ENCODE results near the gene GEMIN4.
"Not testable (repeated sequence)": the region's sequence is repeated elsewhere in the genome, so short reads cannot be mapped to it uniquely, and the experiment has no call there.

Gene GEMIN4

DNA sequence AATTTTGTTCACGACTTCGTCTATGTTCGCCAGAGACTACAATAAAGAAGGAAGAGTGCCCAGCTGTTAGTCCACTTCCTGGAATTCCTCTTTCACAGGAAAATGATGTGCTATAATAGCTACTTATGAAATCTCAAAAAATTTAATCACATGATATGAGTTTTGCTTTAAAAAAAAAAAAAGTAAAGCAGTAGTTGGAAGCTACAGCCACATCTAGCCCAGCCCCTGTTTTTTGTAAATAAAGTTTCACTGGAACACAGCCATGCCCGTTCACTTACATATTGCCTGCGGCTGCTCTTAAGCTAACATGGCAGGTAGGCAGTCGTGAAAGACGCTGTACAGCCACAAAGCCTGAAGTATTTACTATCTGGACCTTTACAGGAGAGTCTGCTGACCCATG is 52.7 kb downstream of the GEMIN4 start:
- DNase-seq: no peak

DNA sequence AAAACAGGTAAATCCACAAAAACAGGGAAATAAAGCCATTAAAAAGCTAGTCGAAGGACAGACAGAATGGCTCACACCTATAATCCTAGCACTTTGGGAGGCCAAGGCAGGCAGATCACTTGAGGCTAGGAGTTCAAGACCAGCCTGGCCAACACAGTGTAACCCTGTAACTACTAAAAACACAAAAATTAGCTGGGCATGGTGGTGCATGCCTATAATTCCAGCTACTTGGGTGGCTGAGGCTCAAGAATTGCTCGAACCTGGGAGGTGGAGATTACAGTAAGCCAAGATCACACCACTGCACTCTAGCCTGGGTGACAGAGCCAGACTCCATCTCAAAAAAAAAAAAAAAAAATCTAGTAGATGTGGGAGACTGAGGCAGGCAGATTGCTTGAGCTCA is 54.0 kb downstream of the GEMIN4 start:
- DNase-seq: not testable (repeated sequence)

DNA sequence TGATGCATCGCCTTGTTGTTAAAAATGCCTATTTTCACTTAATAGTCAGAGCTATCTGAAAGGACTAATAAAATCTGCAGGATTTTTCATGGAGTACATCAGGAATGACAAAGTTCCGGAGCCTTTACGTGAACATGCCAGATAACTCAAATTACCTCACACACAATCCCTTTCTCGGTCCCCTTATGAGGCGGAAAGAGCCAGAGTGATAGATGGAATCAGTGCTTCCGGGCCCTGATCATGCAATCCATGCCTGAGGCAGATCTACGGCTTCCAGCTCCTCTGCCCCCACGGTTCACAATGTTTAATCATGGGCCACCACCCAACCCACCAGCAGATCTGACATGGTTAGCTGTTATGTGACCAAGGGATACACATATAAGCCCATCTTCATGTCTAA is 54.4 kb downstream of the GEMIN4 start:
- no peak for DNase-seq

DNA sequence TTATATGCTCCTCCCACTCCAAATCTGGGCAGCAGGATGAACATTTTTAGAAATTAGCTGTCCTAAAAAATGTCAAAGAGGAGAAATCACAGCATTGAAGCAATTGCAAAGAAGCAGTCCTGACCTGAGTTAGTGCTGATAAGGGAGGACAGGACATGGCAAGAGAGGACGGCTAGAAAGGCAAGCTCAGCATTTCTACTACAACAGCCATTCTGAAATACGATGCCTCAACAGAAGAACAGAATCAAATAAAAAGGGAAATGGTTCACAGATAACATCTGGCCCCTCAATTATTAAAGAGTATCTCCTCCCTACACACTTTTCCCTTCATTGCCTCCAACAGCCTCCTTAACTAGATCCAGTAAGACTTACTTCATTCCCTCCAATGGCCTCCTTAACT is 55.7 kb downstream of the GEMIN4 start:
- DNase-seq: no peak
